ENCODE results near the gene NABP1.

Gene NABP1

DNA sequence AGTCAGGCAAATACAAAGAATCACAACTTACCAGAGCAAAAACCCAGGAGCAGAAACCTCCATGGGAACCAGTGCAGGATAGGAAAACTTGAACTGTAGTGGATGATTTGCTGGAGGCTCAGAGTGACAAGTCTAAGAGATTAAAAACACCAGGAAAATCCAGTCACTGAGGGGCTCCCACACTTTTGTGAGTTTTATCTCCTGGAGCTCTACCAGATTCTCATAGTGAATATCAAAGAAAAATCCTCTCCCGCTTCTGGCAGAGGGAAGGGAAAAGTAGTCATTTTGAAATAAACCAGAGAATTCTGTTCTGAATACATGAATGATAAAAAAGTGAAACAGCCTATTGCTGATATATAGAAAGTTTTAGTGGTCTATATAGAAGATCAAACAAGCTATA is 23.1 kb downstream of the NABP1 start:
- Histone ChIP-seq H3K4me3 (ENCODE audit: low read length) (no peak overlapping the region), H3K4me1 (ENCODE audit: low read length) (no peaks in the 10 kb centered on the region), H3K27ac (ENCODE audit: low read length) (no peak overlapping the region), H4K20me1 (ENCODE audit: insufficient read depth, low read length) (no peaks in the 10 kb centered on the region), H3K9ac (ENCODE audit: low read length) (no peak overlapping the region), H3K27me3 (ENCODE audit: low read depth, low read length) (no peaks in the 10 kb centered on the region), H3K79me2 (ENCODE audit: low read length) (no peaks in the 10 kb centered on the region), H3K9me3 (ENCODE audit: insufficient read depth, low read length) (no peaks in the 10 kb centered on the region), H3K36me3 (replicated peaks; ENCODE audit: low read depth, low read length) (peaks cover 6% of the 10 kb centered on the region), H2AFZ (ENCODE audit: low read depth, low read length) (no peak overlapping the region), H3K4me2 (ENCODE audit: low read length) (no peak overlapping the region)
- TF ChIP-seq EZH2phosphoT487 (IDR thresholded peaks at IDR 0.05; ENCODE audit: low read depth) = no peak
- TF ChIP-seq, protein P1, sequence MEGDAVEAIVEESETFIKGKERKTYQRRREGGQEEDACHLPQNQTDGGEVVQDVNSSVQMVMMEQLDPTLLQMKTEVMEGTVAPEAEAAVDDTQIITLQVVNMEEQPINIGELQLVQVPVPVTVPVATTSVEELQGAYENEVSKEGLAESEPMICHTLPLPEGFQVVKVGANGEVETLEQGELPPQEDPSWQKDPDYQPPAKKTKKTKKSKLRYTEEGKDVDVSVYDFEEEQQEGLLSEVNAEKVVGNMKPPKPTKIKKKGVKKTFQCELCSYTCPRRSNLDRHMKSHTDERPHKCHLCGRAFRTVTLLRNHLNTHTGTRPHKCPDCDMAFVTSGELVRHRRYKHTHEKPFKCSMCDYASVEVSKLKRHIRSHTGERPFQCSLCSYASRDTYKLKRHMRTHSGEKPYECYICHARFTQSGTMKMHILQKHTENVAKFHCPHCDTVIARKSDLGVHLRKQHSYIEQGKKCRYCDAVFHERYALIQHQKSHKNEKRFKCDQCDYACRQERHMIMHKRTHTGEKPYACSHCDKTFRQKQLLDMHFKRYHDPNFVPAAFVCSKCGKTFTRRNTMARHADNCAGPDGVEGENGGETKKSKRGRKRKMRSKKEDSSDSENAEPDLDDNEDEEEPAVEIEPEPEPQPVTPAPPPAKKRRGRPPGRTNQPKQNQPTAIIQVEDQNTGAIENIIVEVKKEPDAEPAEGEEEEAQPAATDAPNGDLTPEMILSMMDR (IDR thresholded peaks at IDR 0.05; ENCODE audit: low read depth, low read length) = no peak

DNA sequence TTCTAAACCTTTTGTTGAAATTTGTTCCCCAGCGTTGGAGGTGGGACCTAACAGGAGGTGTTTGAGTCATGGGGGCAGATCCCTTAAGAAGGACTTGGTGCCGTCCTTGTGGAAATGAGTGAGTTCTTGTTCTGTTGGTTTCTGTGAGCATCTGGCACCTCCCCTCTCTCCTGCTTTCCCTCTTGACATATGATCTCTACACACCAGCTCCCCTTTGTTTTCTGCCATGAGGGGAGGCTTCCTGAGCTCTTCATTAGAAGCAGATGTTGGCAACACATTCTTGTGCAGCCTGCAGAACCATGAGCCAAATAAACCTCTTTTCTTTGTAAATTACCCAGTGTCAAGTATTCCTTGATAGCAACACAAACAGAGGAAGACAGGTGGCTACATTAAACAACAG is 23.8 kb downstream of the NABP1 start:
- peaks cover 6% of the 10 kb centered on the region for H3K36me3 ChIP-seq (replicated peaks; ENCODE audit: low read depth, low read length)
- no peak overlapping the region for H3K4me3 ChIP-seq (ENCODE audit: low read length)
- no peaks in the 10 kb centered on the region for H3K9me3 ChIP-seq (ENCODE audit: insufficient read depth, low read length)
- no peaks in the 10 kb centered on the region for H3K27me3 ChIP-seq (ENCODE audit: low read depth, low read length)
- no peaks in the 10 kb centered on the region for H3K79me2 ChIP-seq (ENCODE audit: low read length)
- no peak overlapping the region for H3K9ac ChIP-seq (ENCODE audit: low read length)
- no peaks in the 10 kb centered on the region for H3K4me1 ChIP-seq (ENCODE audit: low read length)
- H3K4me2 ChIP-seq (ENCODE audit: low read length) = no peak overlapping the region
- H2AFZ ChIP-seq (ENCODE audit: low read depth, low read length) = no peak overlapping the region
- H4K20me1 ChIP-seq (ENCODE audit: insufficient read depth, low read length) = no peaks in the 10 kb centered on the region
- TF ChIP-seq, protein P1 (IDR thresholded peaks at IDR 0.05; ENCODE audit: low read depth, low read length) = no peak
- TF ChIP-seq EZH2phosphoT487 (IDR thresholded peaks at IDR 0.05; ENCODE audit: low read depth) = no peak
- H3K27ac ChIP-seq (ENCODE audit: low read length) = no peak overlapping the region

DNA sequence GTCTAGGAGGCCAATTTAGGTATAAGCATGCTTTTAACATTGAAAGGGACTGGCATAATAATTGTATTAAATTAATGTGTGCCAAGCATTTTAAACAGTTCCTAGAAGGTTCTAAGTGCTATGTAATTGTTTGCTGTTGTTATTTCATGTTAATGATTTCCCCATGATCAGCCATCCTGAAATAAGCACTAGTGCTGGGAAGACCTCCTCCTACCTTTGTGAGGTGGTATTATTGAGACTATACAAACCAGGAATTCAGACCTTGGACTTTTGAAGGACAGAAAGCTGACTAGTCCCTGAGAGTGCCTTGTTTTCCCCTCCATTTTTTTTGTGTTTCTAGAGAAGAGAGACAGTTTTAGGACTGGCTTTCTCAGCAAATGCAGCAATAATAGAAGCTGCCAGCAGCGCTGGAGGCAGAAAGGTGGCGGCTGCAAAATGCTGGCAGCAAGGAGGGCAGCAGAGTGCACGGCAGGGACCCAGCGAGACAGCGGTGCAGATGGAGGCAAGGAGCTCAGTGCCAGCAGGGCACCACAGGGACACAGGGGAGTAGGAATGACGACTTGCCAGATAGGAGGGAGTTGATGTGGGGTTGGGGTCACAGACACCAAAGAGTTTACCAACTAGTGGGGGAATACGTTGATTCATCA is 25.3 kb downstream of the NABP1 start:
- Histone ChIP-seq H3K27me3 (ENCODE audit: low read depth, low read length) (no peaks in the 10 kb centered on the region), H3K4me2 (ENCODE audit: low read length) (no peak overlapping the region), H3K27ac (ENCODE audit: low read length) (no peak overlapping the region), H3K36me3 (replicated peaks; ENCODE audit: low read depth, low read length) (peaks cover 3% of the 10 kb centered on the region), H2AFZ (ENCODE audit: low read depth, low read length) (no peak overlapping the region), H3K4me1 (ENCODE audit: low read length) (no peaks in the 10 kb centered on the region), H3K9me3 (ENCODE audit: insufficient read depth, low read length) (no peaks in the 10 kb centered on the region), H3K4me3 (ENCODE audit: low read length) (no peak overlapping the region), H3K9ac (ENCODE audit: low read length) (no peak overlapping the region), H4K20me1 (ENCODE audit: insufficient read depth, low read length) (no peaks in the 10 kb centered on the region), H3K79me2 (ENCODE audit: low read length) (no peaks in the 10 kb centered on the region)
- TF ChIP-seq EZH2phosphoT487 (IDR thresholded peaks at IDR 0.05; ENCODE audit: low read depth) = no peak

DNA sequence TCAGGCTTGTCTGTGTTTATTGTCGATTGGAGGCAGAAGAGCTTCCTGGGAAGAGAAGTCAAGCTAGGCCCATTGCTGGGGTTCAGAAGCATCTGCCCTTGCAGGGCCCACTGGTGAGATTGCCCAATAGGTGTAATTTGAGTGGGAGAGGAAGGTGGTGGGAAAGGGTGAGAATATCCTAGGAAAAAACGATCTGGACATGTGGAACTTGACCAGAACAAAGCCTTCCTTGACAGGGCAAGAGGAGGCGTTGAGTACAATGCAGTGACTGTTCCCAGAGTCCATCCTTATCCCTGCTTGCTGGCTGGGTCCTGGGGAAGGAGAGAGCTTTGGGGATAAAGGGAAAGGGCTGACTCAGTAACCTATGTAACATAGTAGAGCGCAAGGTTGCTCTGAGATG is 27.1 kb downstream of the NABP1 start:
- Histone ChIP-seq H3K4me1 (ENCODE audit: low read length) (no peaks in the 10 kb centered on the region), H3K27me3 (ENCODE audit: low read depth, low read length) (no peaks in the 10 kb centered on the region)
- TF ChIP-seq, protein P1 (IDR thresholded peaks at IDR 0.05; ENCODE audit: low read depth, low read length) = no peak
- no peak for TF ChIP-seq EZH2phosphoT487 (IDR thresholded peaks at IDR 0.05; ENCODE audit: low read depth)

More for the DNA sequence above, 27.1 kb downstream of the NABP1 start:
- Histone ChIP-seq H3K4me2 (ENCODE audit: low read length) (no peak overlapping the region), H2AFZ (ENCODE audit: low read depth, low read length) (no peak overlapping the region), H3K9ac (ENCODE audit: low read length) (no peak overlapping the region), H4K20me1 (ENCODE audit: insufficient read depth, low read length) (no peaks in the 10 kb centered on the region), H3K27ac (ENCODE audit: low read length) (no peak overlapping the region), H3K4me3 (ENCODE audit: low read length) (no peak overlapping the region), H3K9me3 (ENCODE audit: insufficient read depth, low read length) (no peaks in the 10 kb centered on the region), H3K36me3 (replicated peaks; ENCODE audit: low read depth, low read length) (no peaks in the 10 kb centered on the region), H3K79me2 (ENCODE audit: low read length) (no peaks in the 10 kb centered on the region)

Data from OCI-LY3 (cell line).